HG03521 (cell line): ENCODE measurements around the gene ERBB3.
"Not testable (repeated sequence)": the region's sequence is repeated elsewhere in the genome, so short reads cannot be mapped to it uniquely, and the experiment has no call there.

Experiments
- ATAC-seq: cut with Tn5 transposase; IDR thresholded peaks from one replicate; pipeline ENCODE4 v1.9.1; 2021; ENCODE audit warnings: mild to moderate bottlenecking, moderate library complexity; ENCODE audit not compliant: unreplicated experiment

ERBB3 gene

GRCh38 chr12:56110571-56110970, 30.6 kb downstream of the ERBB3 start:
- ATAC-seq = no peak

DNA sequence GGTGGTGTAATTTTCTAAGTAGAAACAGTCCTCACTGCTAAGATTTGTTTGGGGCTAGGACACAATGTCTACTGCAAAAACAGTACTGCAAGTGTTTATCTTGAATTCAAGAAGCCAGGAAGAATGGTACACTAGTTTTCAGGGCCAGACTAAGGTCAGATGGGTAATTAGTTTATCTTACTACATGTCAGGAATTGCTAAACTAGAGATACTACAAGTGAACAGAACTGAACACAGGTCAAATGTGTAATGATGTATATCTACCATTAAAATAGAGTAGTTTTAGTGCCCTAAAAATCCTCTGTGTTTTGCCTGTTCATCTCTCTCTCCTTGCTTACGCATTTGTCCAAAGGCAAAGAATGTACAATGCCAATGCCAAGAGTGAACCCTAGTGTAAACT, 34.1 kb downstream of the ERBB3 start:
- ATAC-seq = no peak

GRCh38 chr12:56115329-56115728, 35.4 kb downstream of the ERBB3 start:
- no peak for ATAC-seq

GRCh38 chr12:56116267-56117081, 36.5 kb downstream of the ERBB3 start, which contains the start of gene RPL41:
Gene RPL41 (plus strand): TSS chr12:56116633.
- peak; percentile 44 for ATAC-seq

- ATAC-seq = not testable (repeated sequence)
Measured at GRCh38 chr12:56117082-56117706, 37.2 kb downstream of the ERBB3 start.

DNA sequence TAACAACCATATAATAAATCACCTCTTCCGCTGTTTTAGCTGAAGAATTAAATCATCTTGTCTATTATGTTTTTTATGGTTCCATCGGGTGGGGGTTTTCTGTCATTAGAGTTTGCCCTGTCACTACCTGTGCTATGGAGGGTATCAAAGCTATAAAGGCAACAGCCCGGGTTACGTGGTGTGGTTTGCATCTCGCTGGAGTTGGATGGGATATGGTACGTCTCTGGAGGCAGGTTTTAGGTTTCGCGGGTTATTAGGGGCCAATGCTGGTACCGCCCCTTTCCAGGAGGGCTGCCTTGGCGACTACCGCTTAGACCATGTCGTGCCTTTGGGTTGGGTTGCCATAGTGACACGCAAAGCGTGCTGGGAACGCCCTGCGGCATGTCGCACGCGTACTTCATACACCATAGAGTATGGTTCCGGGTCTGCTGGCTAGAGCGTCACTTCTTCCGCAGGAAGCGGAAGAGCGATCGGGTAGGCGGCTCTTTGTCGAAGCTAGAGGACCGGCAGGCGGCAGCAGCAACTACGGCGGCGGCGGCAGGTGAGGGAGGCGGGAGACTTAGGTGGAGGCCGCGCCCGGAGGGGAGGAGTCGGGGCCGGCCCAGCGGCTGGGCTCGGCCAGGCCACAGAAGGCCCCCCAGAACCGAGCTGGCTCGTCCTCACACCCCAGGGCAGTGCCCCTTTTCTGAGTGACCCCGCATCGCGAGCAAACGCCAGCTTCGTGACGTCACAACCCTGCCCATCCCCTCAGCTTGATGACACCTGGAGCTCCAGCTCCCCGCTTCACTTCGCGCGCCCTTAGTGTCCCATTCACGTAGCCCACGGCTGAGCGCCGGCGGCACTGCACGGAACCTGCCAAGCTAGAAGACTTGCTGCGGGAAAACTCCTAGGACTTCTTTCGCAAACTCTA, 38.1 kb downstream of the ERBB3 start, which contains the start of gene ZC3H10:
ZC3H10 (plus strand) TSS at position 489 of the 910 bp plus-strand sequence. CDS start 2,297 bp downstream, outside the sequence.
- ATAC-seq = peak; percentile 77

- peak; percentile 3 for ATAC-seq
Measured at GRCh38 chr12:56118688-56119357, 38.9 kb downstream of the ERBB3 start.

DNA sequence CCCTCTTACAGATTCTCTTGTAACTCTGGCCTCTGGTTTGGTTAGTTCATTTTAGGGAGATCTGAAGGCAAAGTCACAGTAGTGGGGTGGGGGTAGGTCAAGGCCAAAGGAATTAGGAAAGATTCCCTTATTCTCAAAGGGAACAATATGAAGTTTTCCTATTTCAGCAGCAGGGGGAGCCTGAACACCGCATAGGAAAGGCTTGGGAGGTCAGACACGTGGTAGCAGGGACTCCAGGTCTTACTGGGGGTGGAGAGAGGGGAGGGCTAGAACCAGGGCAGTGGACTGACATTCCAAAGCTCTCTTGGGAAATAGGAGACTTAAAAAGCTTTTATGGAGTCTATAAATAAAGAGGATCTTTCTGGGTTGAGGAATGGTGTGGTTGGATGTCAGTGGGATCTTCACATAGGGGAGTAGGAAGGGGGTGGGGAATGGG, 39.4 kb downstream of the ERBB3 start:
- ATAC-seq = no peak

GRCh38 chr12:56120158-56120846, 40.3 kb downstream of the ERBB3 start:
- no peak for ATAC-seq

GRCh38 chr12:56121204-56121870, 41.4 kb downstream of the ERBB3 start:
- no peak for ATAC-seq

DNA sequence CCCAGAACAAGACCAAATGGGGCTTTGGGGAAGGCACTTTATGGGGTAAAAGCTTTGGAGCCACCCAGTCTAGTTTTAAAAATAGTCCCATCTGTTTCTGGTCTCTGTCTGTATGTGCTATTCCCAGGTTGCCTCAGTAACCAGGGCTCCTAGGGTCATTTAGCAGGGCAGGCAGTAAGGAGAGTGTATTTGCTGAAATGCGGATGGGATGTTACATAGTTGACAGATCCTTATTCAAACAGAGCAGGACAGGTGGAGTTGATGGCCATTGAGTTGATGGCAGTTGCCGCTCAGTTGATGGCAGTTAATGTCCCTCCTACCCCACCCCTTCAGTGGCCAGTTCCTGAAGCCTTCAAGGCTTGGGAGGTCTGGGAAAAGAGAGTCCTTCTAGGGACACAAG, 42.7 kb downstream of the ERBB3 start:
- no peak for ATAC-seq

GRCh38 chr12:56124133-56124532, 44.2 kb downstream of the ERBB3 start:
- no peak for ATAC-seq

DNA sequence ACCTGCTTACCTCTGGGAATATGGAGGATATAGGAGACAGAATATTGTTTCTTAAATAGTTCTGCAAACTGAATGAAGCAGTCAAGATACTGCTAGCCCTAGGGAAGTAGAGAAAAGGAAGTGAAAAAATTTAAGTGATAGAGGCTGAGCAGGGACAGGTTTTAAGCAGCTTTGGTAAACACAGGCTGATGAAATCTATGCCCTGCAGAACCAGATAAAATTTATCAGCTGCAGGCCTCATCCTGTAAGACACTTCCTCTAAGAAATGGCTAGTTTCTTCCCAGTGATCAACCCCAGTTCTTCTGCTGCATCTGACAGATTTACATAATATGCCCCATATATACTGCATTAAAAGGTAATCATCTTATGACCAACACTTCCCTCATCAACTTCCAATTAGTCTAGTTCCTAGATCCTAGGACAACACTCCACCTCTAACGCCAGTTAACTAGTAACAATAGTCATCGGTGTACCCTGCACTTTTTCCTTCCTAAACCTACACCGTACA, 46.8 kb downstream of the ERBB3 start:
- no peak for ATAC-seq

DNA sequence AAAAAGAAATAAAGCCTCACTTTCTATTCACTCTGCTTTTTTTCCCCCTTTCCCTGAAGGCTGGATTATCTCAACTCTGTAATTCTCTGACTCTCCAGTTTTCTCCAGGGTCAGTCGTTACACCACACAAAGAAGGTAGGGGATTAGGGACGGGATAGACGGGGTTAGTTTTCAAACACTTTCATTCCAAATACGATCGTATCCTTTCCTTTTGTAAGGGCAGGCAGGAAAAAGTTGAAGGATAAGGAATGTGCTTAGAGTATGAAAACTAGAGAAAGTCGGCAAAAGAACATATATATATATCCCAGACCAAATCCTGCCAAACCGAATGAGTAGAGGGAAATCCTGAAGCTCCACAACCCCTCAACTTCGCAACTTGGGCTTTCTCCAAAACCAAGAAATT, 47.5 kb downstream of the ERBB3 start:
- no peak for ATAC-seq

GRCh38 chr12:56127888-56128669, 48.1 kb downstream of the ERBB3 start, which contains the start of gene ESYT1:
Gene ESYT1 (plus strand): TSS chr12:56128267. CDS start chr12:56128320, 53 bp downstream.
- ATAC-seq = peak; percentile 91

- ATAC-seq = no peak
Measured at GRCh38 chr12:56128670-56129205, 48.8 kb downstream of the ERBB3 start.

DNA sequence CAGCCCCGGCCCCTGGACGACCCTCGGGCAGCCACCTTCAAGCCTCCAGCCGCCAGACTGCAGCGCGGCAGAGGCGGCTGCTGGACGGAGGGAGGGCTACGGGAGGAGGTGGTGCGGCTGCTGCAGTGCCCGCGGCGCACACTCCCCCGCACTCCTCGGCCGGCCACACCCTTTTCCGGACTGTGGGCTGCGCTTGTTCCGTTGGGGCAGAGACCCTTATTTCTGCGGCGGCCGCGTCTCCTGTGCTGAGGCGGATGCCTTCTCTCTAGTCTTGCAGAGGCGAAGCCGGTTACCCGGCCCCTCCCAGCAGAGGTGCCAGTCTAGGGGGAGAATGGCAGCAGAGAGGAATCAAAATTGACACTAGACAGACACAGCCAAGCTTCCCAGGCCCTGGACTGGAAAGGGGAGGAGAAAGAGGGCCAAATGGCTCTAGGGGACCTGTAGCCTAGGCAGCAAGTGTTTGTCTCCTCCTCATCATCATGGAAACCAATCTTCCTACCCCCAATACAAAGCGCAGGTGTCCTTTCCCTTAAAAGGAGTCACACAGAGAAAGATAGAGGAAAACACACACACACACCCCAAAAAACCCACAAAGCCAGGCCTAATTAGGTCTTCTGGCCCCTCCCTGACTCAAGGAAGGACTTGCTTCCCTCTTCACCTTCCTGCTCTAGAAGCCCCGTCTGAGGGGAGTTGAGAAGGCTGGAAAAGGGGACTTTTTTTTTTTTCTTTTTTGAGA, 49.4 kb downstream of the ERBB3 start:
- ATAC-seq = no peak
